Right lobe of liver (tissue), 6 donors: ENCODE data around the gene AGK. TPM values are rescaled to one million over a fixed set of nuclear protein-coding genes. Genes with fewer than 3 reads are reported as not detected.

Experiments
- ATAC-seq, 4 donors: fragments of 200-7000 bp; cut with Tn5 transposase; one replicate each; pipeline ENCODE4 v1.9.1; 2020; ENCODE audit warnings: mild to moderate bottlenecking in 4 of 4, moderate library complexity in 4 of 4
- DNase-seq, 3 donors: peaks; one replicate each; pipeline ENCODE4 v3.0.0-alpha.2; 2020
- H3K27ac ChIP-seq, 3 donors: fragments of 200-600 bp; one replicate each; pipeline ENCODE4 v1.8.0; 2022
- H3K27me3 ChIP-seq, 2 donors: fragments of 200-600 bp; one replicate each; pipeline ENCODE4 v1.8.0; 2022
- H3K36me3 ChIP-seq, 4 donors: fragments of 200-600 bp; sonication (generic) in 1 of 4; one replicate each; pipeline versions ENCODE4 v1.5.1 to v1.8.0; 2017 to 2022; ENCODE audit warnings: control low read depth in 1 of 4
- H3K4me1 ChIP-seq, 4 donors: fragments of 200-600 bp; sonication (generic) in 1 of 4; one replicate each; pipeline versions ENCODE4 v1.5.1 to v1.8.0; 2017 to 2022; ENCODE audit warnings: control low read depth in 1 of 4
- H3K4me3 ChIP-seq, 3 donors: fragments of 200-600 bp; one replicate each; pipeline ENCODE4 v1.8.0; 2022
- H3K9me3 ChIP-seq, 4 donors: fragments of 200-600 bp; sonication (generic) in 1 of 4; one replicate each; pipeline versions ENCODE4 v1.5.1 to v1.8.0; 2017 to 2022; ENCODE audit warnings: control low read depth in 1 of 4
- POLR2A ChIP-seq: fragments of 450-650 bp; IDR thresholded peaks from one replicate; pipeline ENCODE4 v1.6.1; 2017; ENCODE audit warnings: antibody characterized with exemption, mild to moderate bottlenecking
- WGBS: methylation state at CpG from one replicate; pipeline ENCODE4 v1.1.6; 2018; ENCODE audit warnings: low coverage, low lambda C conversion rate; ENCODE audit not compliant: insufficient coverage; ENCODE audit errors: missing lambda C conversion rate; 5-methylcytosine and 5-hydroxymethylcytosine counted together
- intact Hi-C, 2 donors: fragments of 100-400 bp; cut with DNase I; formaldehyde crosslinking; loops; one replicate each; pipeline versions ENCODE4 v1.11.2 to v1.14.1; 2022
- total RNA-seq, 6 experiments: library from RNA; depleted of rRNA in 2 of 6; stranded (reverse); fragments of >200 nt in 2 of 6; fragmentation: NEBNext Ultra II Directional in 3 of 6; extraction: Animal tissue kit (Norgen Biotek cat#: 25700) in 3 of 6; gene quantifications; one replicate each; pipeline versions ENCODE4 v1.1.0 to v1.2.4, GENCODE V29; 2016 to 2023
- TF ChIP-seq, protein P1 (sequence below), 4 donors: fragments of 200-600 bp in 3 of 4; fragments of 450-650 bp in 1 of 4; IDR thresholded peaks; one replicate each; pipeline versions ENCODE4 v1.5.1 to v1.8.0; 2016 to 2022; ENCODE audit warnings: antibody characterized with exemption in 4 of 4, mild to moderate bottlenecking in 2 of 4
- donor health status: DM: no; HTN: yes; CAD: no.
- donor health status: DM: no; HTN: no; CAD: no.
- donor health status: DM: no; HTN: no; CAD: no.
- donor health status: DM: no; HTN: yes; CAD: no.
- donor health status: DM: no; HTN: yes; CAD: no.

AGK gene
- total RNA-seq, 6 experiments from 2014 or later = 9.3 to 19.2 (median 12.0) TPM

DNA sequence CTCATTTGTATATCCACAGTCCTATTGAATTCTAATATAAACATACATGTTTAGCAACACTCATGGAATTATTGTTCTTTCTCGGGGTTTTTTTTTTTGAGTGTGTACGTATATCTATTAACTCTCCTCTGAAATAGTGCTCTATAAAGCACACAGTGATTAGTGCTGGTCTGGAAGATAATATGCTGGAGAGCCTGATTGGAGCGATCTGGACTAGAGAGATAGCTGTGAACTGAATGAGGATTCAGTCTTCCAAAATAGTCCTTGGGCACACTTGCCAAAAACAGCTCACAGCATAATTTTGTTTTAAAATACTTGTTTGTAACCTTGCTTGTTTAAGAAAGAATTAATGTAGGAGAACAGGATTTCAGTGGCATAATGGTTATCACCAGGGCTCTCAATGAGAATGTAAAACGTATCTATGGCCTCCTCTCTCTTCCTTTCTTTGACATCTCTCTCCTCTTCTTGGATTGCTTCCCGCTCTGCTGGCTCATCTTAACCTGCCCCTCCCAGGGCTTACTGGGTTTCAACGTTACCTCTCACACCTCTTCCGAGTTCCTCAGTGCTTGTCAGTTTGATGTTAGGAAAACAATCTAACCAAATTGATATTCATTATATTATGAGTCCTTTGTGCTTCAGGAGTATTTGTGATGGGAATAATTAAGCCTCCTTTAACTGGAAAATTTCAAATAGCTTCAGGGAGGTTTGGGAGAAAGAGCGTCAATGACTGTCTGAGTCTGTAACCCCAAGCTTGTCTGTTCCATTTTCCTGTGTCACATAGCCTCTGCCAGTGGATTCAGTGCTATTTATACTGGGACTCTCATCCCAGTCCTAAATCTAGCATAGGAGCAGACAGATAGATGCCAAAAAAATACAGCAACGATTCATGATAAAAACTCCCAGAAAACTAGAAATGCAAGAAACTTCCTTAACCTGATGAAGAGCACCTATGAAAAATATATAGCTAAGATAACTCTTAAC is 16.2 kb upstream of the AGK start:
- Histone ChIP-seq H3K9me3 (no peaks in the 10 kb centered on the region), H3K4me3 (no peak overlapping the region), H3K27me3 (no peaks in the 10 kb centered on the region), H3K36me3 (no peaks in the 10 kb centered on the region), H3K27ac (no peak overlapping the region), H3K4me1 (no peaks in the 10 kb centered on the region)
- ATAC-seq (no peak), DNase-seq (no peak)
- TF ChIP-seq, protein P1, sequence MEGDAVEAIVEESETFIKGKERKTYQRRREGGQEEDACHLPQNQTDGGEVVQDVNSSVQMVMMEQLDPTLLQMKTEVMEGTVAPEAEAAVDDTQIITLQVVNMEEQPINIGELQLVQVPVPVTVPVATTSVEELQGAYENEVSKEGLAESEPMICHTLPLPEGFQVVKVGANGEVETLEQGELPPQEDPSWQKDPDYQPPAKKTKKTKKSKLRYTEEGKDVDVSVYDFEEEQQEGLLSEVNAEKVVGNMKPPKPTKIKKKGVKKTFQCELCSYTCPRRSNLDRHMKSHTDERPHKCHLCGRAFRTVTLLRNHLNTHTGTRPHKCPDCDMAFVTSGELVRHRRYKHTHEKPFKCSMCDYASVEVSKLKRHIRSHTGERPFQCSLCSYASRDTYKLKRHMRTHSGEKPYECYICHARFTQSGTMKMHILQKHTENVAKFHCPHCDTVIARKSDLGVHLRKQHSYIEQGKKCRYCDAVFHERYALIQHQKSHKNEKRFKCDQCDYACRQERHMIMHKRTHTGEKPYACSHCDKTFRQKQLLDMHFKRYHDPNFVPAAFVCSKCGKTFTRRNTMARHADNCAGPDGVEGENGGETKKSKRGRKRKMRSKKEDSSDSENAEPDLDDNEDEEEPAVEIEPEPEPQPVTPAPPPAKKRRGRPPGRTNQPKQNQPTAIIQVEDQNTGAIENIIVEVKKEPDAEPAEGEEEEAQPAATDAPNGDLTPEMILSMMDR (IDR thresholded peaks at IDR 0.05) = no peak
- no peak for TF ChIP-seq POLR2A
- WGBS = 54% methylated on average over 9 of the region's 9 CpGs
- intact Hi-C loops = no loop called here

DNA sequence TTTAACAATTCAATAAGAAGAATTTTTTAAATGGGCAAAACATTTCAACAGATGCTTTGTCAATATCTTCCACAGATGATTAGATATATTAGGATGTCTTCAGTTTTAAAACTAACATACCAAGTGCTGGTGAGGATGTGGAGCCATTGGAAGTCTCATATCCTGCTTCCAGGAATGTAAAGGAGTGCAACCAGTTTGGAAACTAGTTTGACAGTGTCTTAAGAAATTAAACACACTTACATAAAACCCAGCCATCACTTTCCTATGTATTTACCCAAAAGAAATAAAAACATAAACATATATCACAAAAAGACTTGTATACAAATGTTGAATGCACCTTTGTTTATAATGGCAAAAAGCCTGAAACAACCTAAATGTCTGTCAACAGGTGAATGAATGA is 13.3 kb upstream of the AGK start:
- TF ChIP-seq, protein P1 (IDR thresholded peaks at IDR 0.05) = no peak
- TF ChIP-seq POLR2A = no peak
- H3K4me1 ChIP-seq = no peaks in the 10 kb centered on the region
- no peaks in the 10 kb centered on the region for H3K27me3 ChIP-seq
- DNase-seq (no peak), ATAC-seq (no peak)
- H3K9me3 ChIP-seq = no peaks in the 10 kb centered on the region
- H3K4me3 ChIP-seq = no peak overlapping the region
- H3K27ac ChIP-seq = no peak overlapping the region
- H3K36me3 ChIP-seq = no peaks in the 10 kb centered on the region
- intact Hi-C loops = no loop called here

DNA sequence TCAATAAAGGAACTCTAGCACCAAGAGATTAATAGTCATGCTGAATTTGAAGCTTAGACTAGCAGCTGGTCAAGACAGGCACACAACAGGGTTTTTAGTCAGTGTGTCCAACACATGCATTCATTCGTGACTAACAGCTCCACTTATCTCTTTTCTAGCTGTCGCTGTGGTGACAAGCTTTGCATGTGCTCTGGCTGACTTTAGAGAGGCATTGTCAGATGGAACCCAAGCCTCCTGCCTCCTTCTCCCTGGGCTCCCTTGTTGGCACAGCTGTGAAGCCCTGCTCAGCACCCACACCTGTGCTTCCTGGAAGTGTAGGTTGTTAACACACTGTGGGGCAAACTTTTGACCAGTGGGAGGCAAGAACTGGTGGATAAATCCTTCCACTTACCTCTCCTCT is 9.8 kb upstream of the AGK start:
- no peaks in the 10 kb centered on the region for H3K4me1 ChIP-seq
- no peak overlapping the region for H3K27ac ChIP-seq
- H3K36me3 ChIP-seq = no peaks in the 10 kb centered on the region
- WGBS = 79% methylated on average over 2 of the region's 2 CpGs
- no peaks in the 10 kb centered on the region for H3K27me3 ChIP-seq
- DNase-seq = no peak
- no peaks in the 10 kb centered on the region for H3K9me3 ChIP-seq
- H3K4me3 ChIP-seq = no peak overlapping the region
- intact Hi-C loops = no loop called here
- no peak for ATAC-seq
- TF ChIP-seq POLR2A = no peak
- TF ChIP-seq, protein P1 (IDR thresholded peaks at IDR 0.05) = no peak

DNA sequence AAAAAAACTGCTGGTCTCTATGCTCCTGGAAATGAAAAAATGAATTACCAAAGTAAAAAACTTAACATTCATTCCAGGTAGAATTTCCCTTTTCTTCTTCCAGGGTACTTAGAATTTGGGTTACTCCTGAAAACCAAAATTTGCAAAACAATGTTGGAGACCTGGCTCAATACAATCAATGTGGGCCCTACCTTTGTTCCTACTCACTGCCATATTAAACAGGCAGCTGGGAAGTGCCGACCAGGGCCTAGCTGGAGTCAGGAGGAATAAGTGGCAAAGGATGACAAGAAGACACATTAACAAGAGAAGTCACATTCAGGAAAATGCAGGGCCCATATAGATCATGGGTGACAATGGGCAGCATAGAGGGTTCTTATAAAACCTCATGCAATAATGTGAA is 6.4 kb upstream of the AGK start:
- no peaks in the 10 kb centered on the region for H3K27me3 ChIP-seq
- DNase-seq = no peak
- no peak overlapping the region for H3K27ac ChIP-seq
- intact Hi-C loops = no loop called here
- WGBS = 33% methylated on average over 1 of the region's 1 CpG
- TF ChIP-seq, protein P1 (IDR thresholded peaks at IDR 0.05) = no peak
- no peak for TF ChIP-seq POLR2A
- no peaks in the 10 kb centered on the region for H3K4me1 ChIP-seq
- H3K36me3 ChIP-seq = no peaks in the 10 kb centered on the region
- H3K9me3 ChIP-seq = no peaks in the 10 kb centered on the region
- H3K4me3 ChIP-seq = no peak overlapping the region
- no peak for ATAC-seq
